K562 (cell line): Measurements from ENCODE around the gene TMEM217. TPM values are rescaled to one million over a fixed set of nuclear protein-coding genes. Genes with fewer than 3 reads are reported as not detected.

Source experiments
- AFF1 ChIP-seq, 2 experiments: fragments of 450-650 bp; IDR thresholded peaks; 2 replicates each; pipeline ENCODE4 v1.6.1; 2018; ENCODE audit warnings: mild to moderate bottlenecking in 2 of 2, low read depth in 1 of 2; ENCODE audit not compliant: partially characterized antibody in 2 of 2
- BCL6 ChIP-seq: fragments of 250-450 bp; sonication (Bioruptor Pico); IDR thresholded peaks from 2 replicates; pipeline ENCODE4 v1.4.0; 2020
- CBFB ChIP-seq: sonication (generic); formaldehyde crosslinking; IDR thresholded peaks from 2 replicates; pipeline ENCODE4 v1.4.0; 2020; ENCODE audit warnings: mild to moderate bottlenecking, missing genetic modification reagents
- GATAD2A ChIP-seq: fragments of 450-650 bp; IDR thresholded peaks from 2 replicates; pipeline ENCODE4 v1.6.1; 2017
- MAFF ChIP-seq: IDR thresholded peaks from 2 replicates; pipeline ENCODE4 v1.6.1; 2012; ENCODE audit warnings: low read length, improper control_type of control experiment
- NBN ChIP-seq: fragments of 450-650 bp; IDR thresholded peaks from 2 replicates; pipeline ENCODE4 v1.6.1; 2016; ENCODE audit warnings: low read depth, mild to moderate bottlenecking
- PATZ1 ChIP-seq: fragments of 250-450 bp; sonication (Bioruptor Pico); IDR thresholded peaks from 2 replicates; pipeline ENCODE4 v1.5.0; 2020; ENCODE audit warnings: mild to moderate bottlenecking, borderline replicate concordance
- PKNOX1 ChIP-seq: fragments of 450-650 bp; IDR thresholded peaks from 2 replicates; pipeline ENCODE4 v1.6.1; 2016
- PPARD ChIP-seq: fragments of 250-450 bp; sonication (Bioruptor Pico); IDR thresholded peaks from 2 replicates; pipeline ENCODE4 v1.8.0; 2022; ENCODE audit warnings: inconsistent platforms, mild to moderate bottlenecking, moderate library complexity
- PTTG1 ChIP-seq: fragments of 450-650 bp; IDR thresholded peaks from 2 replicates; pipeline ENCODE4 v1.6.1; 2016; ENCODE audit warnings: low read depth, mild to moderate bottlenecking, missing genetic modification characterization, missing compliant biosample characterization
- SMARCB1 ChIP-seq: IDR thresholded peaks from 2 replicates; pipeline ENCODE4 v1.6.1; 2011; ENCODE audit warnings: improper control_type of control experiment, low read depth; ENCODE audit not compliant: insufficient read length
- SNIP1 ChIP-seq: fragments of 450-650 bp; IDR thresholded peaks from 2 replicates; pipeline ENCODE4 v1.7.1; 2017; ENCODE audit warnings: low read depth, mild to moderate bottlenecking
- VEZF1 ChIP-seq: fragments of 200-800 bp; sonication (Bioruptor generic); IDR thresholded peaks from 2 replicates; pipeline ENCODE4 v1.6.1; 2017; ENCODE audit warnings: missing genetic modification characterization, missing compliant biosample characterization
- ZBTB7A ChIP-seq: IDR thresholded peaks from 2 replicates; pipeline ENCODE4 v1.6.1; 2011; ENCODE audit warnings: low read depth, mild to moderate bottlenecking, low read length, moderate library complexity, borderline replicate concordance; ENCODE audit not compliant: control insufficient read depth
- ZC3H8 ChIP-seq: fragments of 450-650 bp; IDR thresholded peaks from 2 replicates; pipeline ENCODE4 v1.6.1; 2017
- ZNF280A ChIP-seq: fragments of 450-650 bp; IDR thresholded peaks from 2 replicates; pipeline ENCODE4 v1.6.1; 2018; ENCODE audit warnings: mild to moderate bottlenecking, low read depth; ENCODE audit not compliant: partially characterized antibody
- ZNF444 ChIP-seq: fragments of 250-450 bp; sonication (Bioruptor Pico); IDR thresholded peaks from 2 replicates; pipeline ENCODE4 v1.4.0; 2020; ENCODE audit warnings: mild to moderate bottlenecking, moderate library complexity
- polyA plus RNA-seq, 8 experiments: library from polyadenylated mRNA; depleted of rRNA in 4 of 8; stranded (reverse) in 5 of 8; unstranded in 3 of 8; fragments of >200 nt; fragmentation: Nextera tagmentation in 2 of 8; fragmentation: Illumina TruSeq in 1 of 8; extraction: Ambion mirVana in 2 of 8; extraction: Trizol in 1 of 8; gene quantifications; 2 replicates each; pipeline versions ENCODE4 v1.2.1 to v1.2.3, GENCODE V29; 2011 to 2014; ENCODE audit warnings: inconsistent platforms in 1 of 8, missing spikeins in 1 of 8
- total RNA-seq, 7 experiments: library from RNA; depleted of rRNA in 6 of 7; stranded (reverse); fragments of >200 nt in 6 of 7; fragmentation: Illumina TruSeq in 2 of 7; extraction: Trizol in 2 of 7; gene quantifications; 2 replicates each; pipeline versions ENCODE4 v1.2.1 to v1.2.3, GENCODE V29; 2011 to 2021; ENCODE audit warnings: low replicate concordance in 1 of 7

The TMEM217 gene
- total and polyA plus RNA-seq, 9 of the 15 experiments (the other 6 are each of a cell fraction or from before 2014, with no cell fraction given): 1.3 to 8.0 (median 1.9) TPM

GRCh38 chr6:37182736-37183590 is 75.0 kb downstream of the TMEM217 start (continued):
- TF ChIP-seq AFF1 (IDR thresholded peaks at IDR 0.05; ENCODE audit: low read depth in 1 of 2, partially characterized antibody in 2 of 2) (peak; percentile 63 to 88), SMARCB1 (no peak), ZBTB7A (peak; percentile 87; the same call in 1 of the 2 replicates), PPARD (CRISPR knock-in tag) (no peak), ZC3H8 (no peak), ZNF280A (no peak), PKNOX1 (no peak), MAFF (peak; percentile 39; the same call in 1 of the 2 replicates), VEZF1 (CRISPR knock-in tag) (peak; percentile 100), PTTG1 (tag) (peak; percentile 64), SNIP1 (no peak), PATZ1 (CRISPR knock-in tag) (0 out of 2 replicates have a peak, but pooled peaks have one; percentile 3), CBFB (no peak), BCL6 (peak; percentile 45; the same call in 1 of the 2 replicates), NBN (peak; percentile 71), ZNF444 (CRISPR knock-in tag) (0 out of 2 replicates have a peak, but pooled peaks have one; percentile 21), GATAD2A (peak; percentile 80)
